Activated T-cell treated with anti-CD3 and anti-CD28 coated beads for 1 hour (primary cell): ENCODE results near the gene RASL10A.

Experiments
- DNase-seq: peaks from one replicate; pipeline ENCODE4 v3.0.0-alpha.2; 2020; ENCODE audit warnings: low read depth

RASL10A gene

GRCh38 chr22:29338398-29338797 lies 22.9 kb upstream of the RASL10A start:
- DNase-seq, result no peak

- no peak for DNase-seq
Observed at GRCh38 chr22:29337631-29338284, 22.3 kb upstream of the RASL10A start.

GRCh38 chr22:29336751-29337490 lies 21.4 kb upstream of the RASL10A start:
- DNase-seq, result no peak

GRCh38 chr22:29335656-29336055 lies 20.2 kb upstream of the RASL10A start:
- DNase-seq, result no peak

- DNase-seq, result no peak
Observed at GRCh38 chr22:29334696-29335344, 19.3 kb upstream of the RASL10A start.

- DNase-seq, result no peak
Observed at GRCh38 chr22:29334148-29334547, 18.7 kb upstream of the RASL10A start.

GRCh38 chr22:29332886-29333496 lies 17.5 kb upstream of the RASL10A start:
- DNase-seq, result no peak

- DNase-seq, result no peak
Observed at GRCh38 chr22:29331658-29332300, 16.3 kb upstream of the RASL10A start.

GRCh38 chr22:29331213-29331612 lies 15.7 kb upstream of the RASL10A start:
- no peak for DNase-seq

- DNase-seq, result no peak
Observed at GRCh38 chr22:29330753-29331152, 15.3 kb upstream of the RASL10A start.

GRCh38 chr22:29330291-29330690 lies 14.8 kb upstream of the RASL10A start:
- DNase-seq, result no peak

GRCh38 chr22:29329581-29329980 lies 14.1 kb upstream of the RASL10A start:
- no peak for DNase-seq

GRCh38 chr22:29328566-29329500 lies 13.3 kb upstream of the RASL10A start:
- no peak for DNase-seq

- no peak for DNase-seq
Observed at GRCh38 chr22:29328055-29328454, 12.6 kb upstream of the RASL10A start.

- no peak for DNase-seq
Observed at GRCh38 chr22:29327089-29327764, 11.7 kb upstream of the RASL10A start.

- no peak for DNase-seq
Observed at GRCh38 chr22:29326481-29326880, 11.0 kb upstream of the RASL10A start.

- DNase-seq, result no peak
Observed at GRCh38 chr22:29325785-29326315, 10.4 kb upstream of the RASL10A start.

GRCh38 chr22:29325356-29325755 lies 9.9 kb upstream of the RASL10A start:
- DNase-seq, result no peak

GRCh38 chr22:29323641-29324040 lies 8.1 kb upstream of the RASL10A start:
- DNase-seq, result no peak

- DNase-seq, result no peak
Observed at GRCh38 chr22:29320546-29320945, 5.0 kb upstream of the RASL10A start.
